Measurements from ENCODE around the gene TNRC18. TPM values are rescaled to one million over a fixed set of nuclear protein-coding genes. Genes with fewer than 3 reads are reported as not detected.

Gene TNRC18
- total and polyA plus RNA-seq, 2 donors (not counting 3 experiments of a cell fraction or from before 2014, with no cell fraction given) = 14.8 to 64.6 TPM

GRCh38 chr7:5356751-5357119 is 66.9 kb downstream of the TNRC18 start:
- intact Hi-C loops (cut with micrococcal nuclease) (no loop called here), dilution Hi-C loops (cut with MboI; ENCODE audit: extremely low pct_ligation_motif_present, low sequenced_read_pairs) (no loop called here)
- Histone ChIP-seq H3K4me1 (ENCODE audit: control insufficient read depth, extremely low read depth, insufficient read depth, low read length) (no peaks in the 10 kb centered on the region), H4K20me1 (replicated peaks; ENCODE audit: control insufficient read depth, extremely low read depth, insufficient read depth, low read length) (no peaks in the 10 kb centered on the region), H3K9me3 (replicated peaks; ENCODE audit: control insufficient read depth, insufficient read depth, low read length) (no peaks in the 10 kb centered on the region), H3K36me3 (ENCODE audit: control insufficient read depth in 2 of 2, extremely low read depth in 1 of 2, insufficient read depth in 2 of 2, low read length in 2 of 2) (peaks cover 0 to 42% of the 10 kb centered on the region in 2 experiments), H3K4me3 (replicated peaks in 1 of 3; ENCODE audit: insufficient read depth in 1 of 3, low read depth in 1 of 3, low read length in 3 of 3) (no peak overlapping the region), H3K27ac (ENCODE audit: insufficient read depth, low read depth, low read length) (no peak overlapping the region), H3K4me2 (ENCODE audit: insufficient read depth, low read length) (no peak overlapping the region), H3K79me2 (ENCODE audit: control insufficient read depth, insufficient read depth, low read length) (peaks cover 12% of the 10 kb centered on the region), H3K9me1 (replicated peaks; ENCODE audit: control insufficient read depth, extremely low read depth, insufficient read depth, low read length) (no peaks in the 10 kb centered on the region), H3K27me3 (ENCODE audit: control insufficient read depth in 2 of 2, insufficient read depth in 2 of 2, low read length in 2 of 2) (no peaks in the 10 kb centered on the region), H2AFZ (ENCODE audit: low read depth, low read length) (no peak overlapping the region), H3K9ac (replicated peaks; ENCODE audit: extremely low read depth, insufficient read depth, low read length) (no peak overlapping the region)
- BruUV-seq (replicated peaks) = no TSS peak
- DNase-seq (ENCODE audit: low read depth, low spot score) (no peak), FAIRE-seq (no peak)
- ChIA-PET CTCF (interaction anchor here (1.1 to 1.8 kb wide), 2 partner anchors 9 to 117 kb away, joined by 5 to 6 read pairs; no protein-coding TSS in a partner anchor), POLR2A (no interaction called here)
- TF ChIP-seq MYC (IDR thresholded peaks at IDR 0.05; ENCODE audit: low read depth, low read length) (no peak), EZH2 (IDR thresholded peaks at IDR 0.05; ENCODE audit: borderline replicate concordance, low read depth, low read length, severe bottlenecking) (no peak), MAX (IDR thresholded peaks at IDR 0.05; ENCODE audit: insufficient read depth, insufficient read length) (no peak), CTCF (IDR thresholded peaks at IDR 0.05; ENCODE audit: extremely low read depth in 1 of 2, insufficient read depth in 1 of 2, low read depth in 1 of 2, low read length in 2 of 2) (no peak), POLR2AphosphoS5 (IDR thresholded peaks at IDR 0.05; ENCODE audit: insufficient read depth, low read depth, low read length) (no peak), JUN (IDR thresholded peaks at IDR 0.05; ENCODE audit: borderline replicate concordance, insufficient read depth, insufficient read length, low read depth) (no peak), GATA2 (IDR thresholded peaks at IDR 0.05; ENCODE audit: insufficient read depth, insufficient read length, low read depth, low read length) (no peak), FOS (IDR thresholded peaks at IDR 0.05; ENCODE audit: borderline replicate concordance, insufficient read depth, low read length) (no peak), POLR2A (IDR thresholded peaks at IDR 0.05; ENCODE audit: low read depth, low read length) (no peak)
